Measurements from ENCODE around the gene NBEA.
"Not testable (repeated sequence)": the region's sequence is repeated elsewhere in the genome, so short reads cannot be mapped to it uniquely, and the experiment has no call there.

The NBEA gene

GRCh38 chr13:34970961-34971360 is 28.9 kb downstream of the NBEA start:
- DNase-seq (ENCODE audit: low read depth), result no peak
- in situ Hi-C loops (cut with HindIII; ENCODE audit: low sequenced_read_pairs), result no loop called here
- TF ChIP-seq CTCF (IDR thresholded peaks at IDR 0.05; ENCODE audit: low read depth, low read length, missing control alignments), result no peak
- H3K4me3 ChIP-seq (ENCODE audit: low read depth, low read length), result no peak overlapping the region

DNA sequence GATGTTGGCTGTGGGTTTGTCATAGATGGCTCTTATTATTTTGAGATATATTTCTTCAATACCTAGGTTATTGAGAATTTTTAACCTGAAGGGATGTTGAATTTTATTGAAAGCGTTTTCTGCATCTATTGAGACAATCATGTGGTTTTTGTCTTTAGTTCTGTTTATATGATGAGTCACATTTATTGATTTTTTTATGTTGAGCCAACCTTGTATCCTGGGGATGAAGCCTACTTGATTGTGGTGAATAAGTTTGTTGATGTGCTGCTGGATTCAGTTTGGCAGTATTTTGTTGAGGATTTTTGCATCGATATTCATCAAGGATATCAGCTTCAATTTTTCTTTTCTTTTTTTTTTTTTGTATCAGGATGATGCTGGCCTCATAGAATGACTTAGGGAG is 29.4 kb downstream of the NBEA start:
- no peak overlapping the region for H3K4me3 ChIP-seq (ENCODE audit: low read depth, low read length)
- DNase-seq (ENCODE audit: low read depth), result no peak
- in situ Hi-C loops (cut with HindIII; ENCODE audit: low sequenced_read_pairs), result no loop called here
- TF ChIP-seq CTCF (IDR thresholded peaks at IDR 0.05; ENCODE audit: low read depth, low read length, missing control alignments), result no peak

DNA sequence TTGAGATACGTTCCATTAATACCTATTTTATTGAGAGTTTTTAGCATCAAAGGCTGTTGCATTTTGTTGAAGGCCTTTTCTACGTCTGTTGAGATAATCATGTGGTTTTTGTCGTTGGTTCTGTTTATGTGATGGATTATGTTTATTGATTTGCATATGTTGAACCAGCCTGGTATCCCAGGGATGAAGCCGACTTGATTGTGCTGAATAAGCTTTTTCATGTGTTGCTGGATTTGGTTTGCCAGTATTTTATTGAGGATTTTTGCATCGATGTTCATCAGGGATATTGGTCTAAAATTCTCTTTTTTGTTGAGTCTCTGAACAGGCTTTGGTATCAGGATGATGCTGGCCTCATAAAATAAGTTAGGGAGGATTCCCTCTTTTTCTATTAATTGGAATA is 43.1 kb downstream of the NBEA start:
- in situ Hi-C loops (cut with HindIII; ENCODE audit: low sequenced_read_pairs); H3K4me3 ChIP-seq (ENCODE audit: low read depth, low read length); DNase-seq (ENCODE audit: low read depth): not testable (repeated sequence)

DNA sequence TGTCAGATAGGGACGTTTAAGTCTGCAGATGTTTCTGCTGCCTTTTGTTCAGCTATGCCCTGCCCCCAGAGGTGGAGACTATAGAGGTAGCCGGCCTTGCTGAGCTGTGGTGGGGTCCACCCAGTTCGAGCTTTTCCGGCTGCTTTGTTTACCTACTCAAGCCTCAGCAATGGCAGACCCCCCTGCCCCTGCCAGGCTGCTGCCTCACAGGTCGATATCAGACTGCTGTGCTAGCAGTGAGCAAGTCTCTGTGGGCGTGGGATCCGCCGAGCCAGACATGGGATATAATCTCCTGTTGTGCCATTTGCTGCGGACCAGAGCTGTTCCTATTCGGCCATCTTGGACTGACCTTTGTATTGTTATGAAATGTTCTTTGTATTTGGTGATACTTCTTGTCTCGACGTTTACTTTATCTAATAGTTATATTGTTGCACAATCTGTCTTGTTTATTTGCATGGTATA is 46.3 kb downstream of the NBEA start:
- no peak overlapping the region for H3K4me3 ChIP-seq (ENCODE audit: low read depth, low read length)
- no peak for TF ChIP-seq CTCF (IDR thresholded peaks at IDR 0.05; ENCODE audit: low read depth, low read length, missing control alignments)
- DNase-seq (ENCODE audit: low read depth), result no peak
- in situ Hi-C loops (cut with HindIII; ENCODE audit: low sequenced_read_pairs), result no loop called here

DNA sequence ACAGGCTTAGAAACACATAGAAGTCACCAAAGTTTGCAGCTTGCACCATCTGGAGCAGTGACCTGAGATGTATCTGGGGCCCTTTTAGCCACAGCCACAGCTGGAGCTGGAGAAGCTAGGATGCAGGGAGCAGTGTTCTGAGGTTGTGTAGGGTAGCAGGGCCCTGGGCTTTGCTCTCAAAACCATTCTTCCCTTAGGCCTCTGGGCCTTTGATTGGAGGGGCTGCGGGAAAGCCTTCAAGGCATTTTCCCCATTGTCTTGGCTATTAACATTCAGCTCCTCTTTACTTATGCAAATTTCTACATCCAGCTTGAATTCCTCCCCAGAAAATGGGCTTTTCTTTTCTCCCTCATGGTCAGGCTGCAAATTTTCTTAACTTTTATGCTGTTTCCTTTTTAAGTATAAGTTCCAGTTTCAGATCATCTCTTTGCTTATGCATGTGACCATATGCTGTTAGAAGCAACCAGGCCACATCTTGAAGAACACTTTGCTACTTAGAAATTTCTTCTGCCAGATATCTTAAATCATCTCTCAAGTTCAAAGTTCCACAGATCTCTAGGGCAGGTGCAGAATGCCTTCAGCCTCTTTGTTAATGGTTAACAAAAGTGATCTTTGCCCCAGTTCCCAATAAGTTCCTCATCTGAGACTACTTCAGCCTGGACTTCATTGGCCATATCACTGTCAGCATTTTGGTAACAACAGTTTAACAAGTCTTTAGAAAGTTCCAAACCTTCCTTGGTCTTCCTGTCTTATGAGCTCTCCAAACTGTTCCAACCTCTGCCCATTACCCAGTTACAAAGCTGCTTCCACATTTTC is 48.5 kb downstream of the NBEA start:
- TF ChIP-seq CTCF (IDR thresholded peaks at IDR 0.05; ENCODE audit: low read depth, low read length, missing control alignments), result no peak
- in situ Hi-C loops (cut with HindIII; ENCODE audit: low sequenced_read_pairs), result no loop called here
- no peak for DNase-seq (ENCODE audit: low read depth)

DNA sequence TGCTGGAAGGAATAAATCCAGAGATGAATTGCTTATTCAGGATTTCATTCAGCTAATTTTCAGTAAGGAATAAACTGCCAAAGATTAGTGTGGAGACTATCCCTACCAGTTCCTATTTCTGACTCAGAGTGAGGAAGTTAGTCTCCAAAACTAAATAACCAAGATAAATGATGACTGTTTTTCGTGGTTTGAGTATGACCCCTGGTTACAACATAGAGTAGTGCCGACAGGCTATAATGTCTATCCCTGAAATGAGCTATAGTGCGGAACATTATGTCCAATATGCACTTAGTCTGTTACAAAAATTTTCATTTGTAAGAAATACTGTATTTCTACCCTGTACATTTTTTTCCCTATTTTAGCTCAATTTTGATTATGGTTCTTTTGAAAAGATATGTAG is 51.4 kb downstream of the NBEA start:
- in situ Hi-C loops (cut with HindIII; ENCODE audit: low sequenced_read_pairs), result no loop called here
- no peak for TF ChIP-seq CTCF (IDR thresholded peaks at IDR 0.05; ENCODE audit: low read depth, low read length, missing control alignments)
- H3K4me3 ChIP-seq (ENCODE audit: low read depth, low read length), result no peak overlapping the region
- no peak for DNase-seq (ENCODE audit: low read depth)

More for the DNA sequence above, 48.5 kb downstream of the NBEA start:
- H3K4me3 ChIP-seq (ENCODE audit: low read depth, low read length), result no peak overlapping the region

GRCh38 chr13:35003734-35004133 is 61.7 kb downstream of the NBEA start:
- DNase-seq (ENCODE audit: low read depth); in situ Hi-C loops (cut with HindIII; ENCODE audit: low sequenced_read_pairs); H3K4me3 ChIP-seq (ENCODE audit: low read depth, low read length): not testable (repeated sequence)
